Panc1 (cell line): Measurements from ENCODE around the gene CEL. TPM values are rescaled to one million over a fixed set of nuclear protein-coding genes. Genes with fewer than 3 reads are reported as not detected.

ENCODE experiments used
- ATAC-seq: fragments of 200-7000 bp; cut with Tn5 transposase; 2 replicates; pipeline ENCODE4 v1.9.1; 2020; ENCODE audit warnings: mild to moderate bottlenecking, moderate library complexity
- BruUV-seq: library from RNA; stranded (reverse); fragments of 400-500 nt; replicated peaks from 2 replicates; lab custom pipeline; 2021; lab: Mats Ljungman, UMichigan
- CTCF ChIA-PET: fragments of 300-600 bp; sonication (Branson Sonifier 250); formaldehyde crosslinking; loops from one replicate; lab custom pipeline; 2022; ENCODE audit warnings: antibody characterized with exemption; lab: Charles Lee
- POLR2A ChIA-PET: fragments of 300-600 bp; sonication (Branson Sonifier 250); formaldehyde crosslinking; loops from one replicate; lab custom pipeline; 2022; ENCODE audit warnings: antibody characterized with exemption; lab: Charles Lee
- DNase-seq: peaks from one replicate; pipeline ENCODE4 v3.0.0-alpha.2; 2010; ENCODE audit warnings: low read depth, low spot score
- H3K27ac ChIP-seq: 2 replicates; pipeline ENCODE4 v1.5.1; 2011; ENCODE audit warnings: mild to moderate bottlenecking, low read length, inconsistent platforms
- H3K27me3 ChIP-seq: fragments of 200-500 bp; sonication (Bioruptor generic); 2 replicates; pipeline ENCODE4 v1.6.0; 2014; ENCODE audit warnings: low read length, inconsistent platforms; ENCODE audit not compliant: control insufficient read depth, insufficient read depth
- H3K36me3 ChIP-seq: fragments of 200-500 bp; sonication (Bioruptor generic); 2 replicates; pipeline ENCODE4 v1.5.1; 2014; ENCODE audit warnings: inconsistent platforms, mild to moderate bottlenecking, low read length, moderate library complexity; ENCODE audit not compliant: control insufficient read depth, insufficient read depth
- H3K4me1 ChIP-seq: 2 replicates; pipeline ENCODE4 v1.5.1; 2011; ENCODE audit warnings: inconsistent platforms, mild to moderate bottlenecking, low read length, moderate library complexity; ENCODE audit not compliant: control insufficient read depth, insufficient read depth
- H3K4me3 ChIP-seq, 2 experiments: 2 replicates each; pipeline ENCODE4 v1.5.1; 2011 to 2012; ENCODE audit warnings: low read depth in 2 of 2, low read length in 2 of 2, mild to moderate bottlenecking in 2 of 2, inconsistent platforms in 1 of 2, moderate library complexity in 1 of 2
- H3K9me3 ChIP-seq: fragments of 200-500 bp; sonication (Bioruptor generic); 2 replicates; pipeline ENCODE4 v1.5.1; 2014; ENCODE audit warnings: low read depth, mild to moderate bottlenecking, inconsistent platforms, low read length, moderate library complexity; ENCODE audit not compliant: control insufficient read depth, insufficient read depth
- CTCF ChIP-seq: fragments of 450-650 bp; IDR thresholded peaks from 2 replicates; pipeline ENCODE4 v1.5.1; 2017; ENCODE audit warnings: mild to moderate bottlenecking
- POLR2AphosphoS5 ChIP-seq: IDR thresholded peaks from 2 replicates; pipeline ENCODE4 v1.6.1; 2012; ENCODE audit warnings: mild to moderate bottlenecking, low read depth, low read length, moderate library complexity
- REST ChIP-seq, 2 experiments: IDR thresholded peaks; 2 replicates each; pipeline ENCODE4 v1.6.1; 2011 to 2012; ENCODE audit warnings: low read depth in 2 of 2, control low read depth in 1 of 2, low read length in 1 of 2, mild to moderate bottlenecking in 1 of 2, moderate library complexity in 1 of 2; ENCODE audit not compliant: insufficient read depth in 1 of 2
- SIN3A ChIP-seq: IDR thresholded peaks from 2 replicates; pipeline ENCODE4 v1.6.1; 2012; ENCODE audit warnings: low read depth, mild to moderate bottlenecking, low read length, moderate library complexity, borderline replicate concordance; ENCODE audit not compliant: insufficient read depth
- TCF7L2 ChIP-seq: IDR thresholded peaks from 2 replicates; pipeline ENCODE4 v1.6.1; 2011; ENCODE audit warnings: mild to moderate bottlenecking, low read depth, low read length, inconsistent platforms
- in situ Hi-C: cut with HindIII; loops from 2 replicates; pipeline ENCODE4 v1.10.0; 2016; ENCODE audit warnings: low sequenced_read_pairs, low pct_unique_long_range_greater_than_20kb
- intact Hi-C: fragments of 100-400 bp; cut with micrococcal nuclease; formaldehyde crosslinking; loops from one replicate; pipeline ENCODE4 v1.10.0; 2022; ENCODE audit not compliant: unreplicated experiment
- total RNA-seq: library from RNA; stranded (reverse); gene quantifications from one replicate; pipeline ENCODE4 v1.2.1, GENCODE V29; 2021; ENCODE audit not compliant: unreplicated experiment

CEL gene
- total RNA-seq, 1 experiment from 2014 or later, result 4.3 TPM

GRCh38 chr9:133106511-133107244 lies 44.9 kb downstream of the CEL start:
- TF ChIP-seq TCF7L2, result no peak
- TF ChIP-seq REST (IDR thresholded peaks at IDR 0.05; ENCODE audit: insufficient read depth in 1 of 2, low read depth in 2 of 2, low read length in 1 of 2), result no peak
- no peak for TF ChIP-seq POLR2AphosphoS5
- TF ChIP-seq CTCF, result no peak
- TF ChIP-seq SIN3A, result no peak
- no peak for DNase-seq
- H3K4me3 ChIP-seq, result no peak overlapping the region
- ChIA-PET CTCF (no interaction called here), POLR2A (no interaction called here)
- no peaks in the 10 kb centered on the region for H3K27me3 ChIP-seq
- in situ Hi-C loops, result no loop called here
- H3K27ac ChIP-seq, result no peak overlapping the region
- intact Hi-C loops, result no loop called here
- no TSS peak for BruUV-seq
- H3K4me1 ChIP-seq, result no peaks in the 10 kb centered on the region
- H3K9me3 ChIP-seq, result no peaks in the 10 kb centered on the region
- H3K36me3 ChIP-seq, result no peaks in the 10 kb centered on the region
- no peak for ATAC-seq

- no peak overlapping the region for H3K27ac ChIP-seq
- no TSS peak for BruUV-seq
- TF ChIP-seq SIN3A (no peak), REST (IDR thresholded peaks at IDR 0.05; ENCODE audit: insufficient read depth in 1 of 2, low read depth in 2 of 2, low read length in 1 of 2) (no peak), POLR2AphosphoS5 (no peak), CTCF (no peak), TCF7L2 (no peak)
- H3K36me3 ChIP-seq, result no peaks in the 10 kb centered on the region
- H3K4me1 ChIP-seq, result no peaks in the 10 kb centered on the region
- in situ Hi-C loops, result no loop called here
- no peaks in the 10 kb centered on the region for H3K9me3 ChIP-seq
- H3K27me3 ChIP-seq, result no peaks in the 10 kb centered on the region
- CTCF ChIA-PET, result no interaction called here
- no peak for DNase-seq
- H3K4me3 ChIP-seq, result no peak overlapping the region
- intact Hi-C loops, result no loop called here
- POLR2A ChIA-PET, result no interaction called here
- no peak for ATAC-seq
These were observed 45.5 kb downstream of the CEL start for GRCh38 chr9:133107245-133107722.
